ENCODE results near the gene GRK6. TPM values are rescaled to one million over a fixed set of nuclear protein-coding genes. Genes with fewer than 3 reads are reported as not detected.

The GRK6 gene
- total and polyA plus RNA-seq, 12 donors: 6.7 to 22.9 (median 15.2) TPM

DNA sequence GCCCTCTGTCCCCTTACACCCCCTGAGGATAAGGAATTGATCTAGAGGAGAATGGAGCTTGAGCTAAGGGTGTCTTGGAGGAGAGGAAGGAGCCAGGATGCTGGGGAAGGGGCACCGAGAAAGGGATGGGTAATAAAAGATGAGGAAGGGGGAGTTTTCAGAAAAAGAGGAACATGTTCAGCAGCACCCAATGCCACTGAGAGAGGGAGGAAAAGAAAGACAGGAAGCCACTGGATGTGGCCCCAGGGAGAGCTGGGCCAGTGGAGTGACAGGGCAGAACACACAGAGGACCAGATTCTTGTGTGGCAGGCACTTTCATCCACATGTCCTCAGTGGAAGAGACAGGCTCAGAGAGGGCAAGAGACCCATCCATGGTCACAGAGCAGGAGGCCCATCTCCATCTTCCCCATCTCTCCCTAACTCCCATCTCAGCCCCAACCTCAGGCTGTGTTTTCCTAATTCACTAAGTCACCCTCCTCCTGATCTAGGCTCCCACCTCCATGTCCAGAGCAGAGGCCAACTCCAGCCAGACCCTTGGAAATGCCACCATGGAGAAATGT lies 33.2 kb upstream of the GRK6 start:
- H3K4me3 ChIP-seq: no peak overlapping the region
- 75 to 93% methylated on average over 1 of the region's 1 CpG for WGBS, 2 donors
- ATAC-seq: no peak
- no peaks in the 10 kb centered on the region for H3K9me3 ChIP-seq
- H3K4me1 ChIP-seq: peaks cover 0 to 30% (median 0%) of the 10 kb centered on the region in 9 donors
- DNase-seq: no peak
- peaks cover 0 to 52% (median 36%) of the 10 kb centered on the region in 7 donors for H3K27me3 ChIP-seq
- TF ChIP-seq, protein P1, sequence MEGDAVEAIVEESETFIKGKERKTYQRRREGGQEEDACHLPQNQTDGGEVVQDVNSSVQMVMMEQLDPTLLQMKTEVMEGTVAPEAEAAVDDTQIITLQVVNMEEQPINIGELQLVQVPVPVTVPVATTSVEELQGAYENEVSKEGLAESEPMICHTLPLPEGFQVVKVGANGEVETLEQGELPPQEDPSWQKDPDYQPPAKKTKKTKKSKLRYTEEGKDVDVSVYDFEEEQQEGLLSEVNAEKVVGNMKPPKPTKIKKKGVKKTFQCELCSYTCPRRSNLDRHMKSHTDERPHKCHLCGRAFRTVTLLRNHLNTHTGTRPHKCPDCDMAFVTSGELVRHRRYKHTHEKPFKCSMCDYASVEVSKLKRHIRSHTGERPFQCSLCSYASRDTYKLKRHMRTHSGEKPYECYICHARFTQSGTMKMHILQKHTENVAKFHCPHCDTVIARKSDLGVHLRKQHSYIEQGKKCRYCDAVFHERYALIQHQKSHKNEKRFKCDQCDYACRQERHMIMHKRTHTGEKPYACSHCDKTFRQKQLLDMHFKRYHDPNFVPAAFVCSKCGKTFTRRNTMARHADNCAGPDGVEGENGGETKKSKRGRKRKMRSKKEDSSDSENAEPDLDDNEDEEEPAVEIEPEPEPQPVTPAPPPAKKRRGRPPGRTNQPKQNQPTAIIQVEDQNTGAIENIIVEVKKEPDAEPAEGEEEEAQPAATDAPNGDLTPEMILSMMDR (IDR thresholded peaks at IDR 0.05): no peak
- H3K27ac ChIP-seq: no peak overlapping the region
- H3K36me3 ChIP-seq: no peaks in the 10 kb centered on the region
- intact Hi-C loops (cut with DNase I): loop anchor here in 4 of 10 donors (5.0 kb wide), 3 partner anchors 59 to 109 kb away; no protein-coding TSS in a partner anchor

DNA sequence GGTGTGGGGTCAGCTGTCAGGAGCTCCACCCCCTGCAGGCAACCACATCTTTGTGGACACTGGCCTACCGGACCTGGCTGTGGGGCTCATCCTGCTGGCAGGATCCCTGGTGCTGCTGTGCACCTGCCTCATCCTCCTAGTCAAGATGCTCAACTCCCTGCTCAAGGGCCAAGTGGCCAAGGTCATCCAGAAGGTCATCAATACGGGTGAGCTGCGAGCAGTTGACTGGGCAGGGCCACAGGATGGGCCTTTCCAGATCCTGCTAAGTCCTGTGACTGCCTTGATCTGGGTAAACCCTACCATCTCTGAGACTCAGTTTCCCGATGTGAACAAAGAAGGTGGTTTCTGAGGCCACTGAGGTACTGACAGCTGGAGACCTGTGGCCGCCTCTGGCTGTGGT lies 32.5 kb upstream of the GRK6 start:
- Histone ChIP-seq H3K9me3 (no peaks in the 10 kb centered on the region), H3K27me3 (peaks cover 0 to 56% (median 41%) of the 10 kb centered on the region in 7 donors), H3K27ac (no peak overlapping the region), H3K4me3 (no peak overlapping the region), H3K4me1 (peaks cover 0 to 23% (median 0%) of the 10 kb centered on the region in 9 donors), H3K36me3 (no peaks in the 10 kb centered on the region)
- 56 to 78% methylated on average over 5 of the region's 5 CpGs for WGBS, 2 donors
- TF ChIP-seq, protein P1 (IDR thresholded peaks at IDR 0.05): no peak
- ATAC-seq (no peak), DNase-seq (no peak)
- intact Hi-C loops (cut with DNase I): loop anchor here in 4 of 10 donors (5.0 kb wide), 3 partner anchors 58 to 108 kb away; no protein-coding TSS in a partner anchor

DNA sequence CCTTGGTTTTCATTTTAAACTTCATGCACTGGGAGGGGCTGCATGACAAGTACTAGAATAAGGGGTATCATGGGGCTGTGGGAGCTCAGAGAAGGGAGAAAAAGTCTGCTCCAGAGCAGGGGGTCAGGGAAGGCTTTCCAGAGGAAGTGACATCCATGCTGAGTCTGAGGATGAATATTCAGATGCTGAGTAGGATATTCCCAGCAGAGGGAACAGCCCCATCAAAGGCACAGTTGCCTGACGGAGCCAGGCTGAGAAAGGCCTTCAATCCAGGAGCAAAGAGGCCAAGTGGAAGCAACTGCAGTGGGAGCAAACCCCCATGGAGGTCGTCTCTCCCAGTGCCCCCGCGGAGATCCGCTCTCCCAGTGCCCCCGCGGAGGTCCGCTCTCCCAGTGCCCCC lies 30.4 kb upstream of the GRK6 start:
- peaks cover 6 to 13% (median 10%) of the 10 kb centered on the region in 9 donors for H3K4me1 ChIP-seq
- no peak overlapping the region for H3K27ac ChIP-seq
- no peaks in the 10 kb centered on the region for H3K9me3 ChIP-seq
- 31 to 46% methylated on average over 2 to 6 of the region's 8 CpGs for WGBS, 2 donors
- H3K36me3 ChIP-seq: no peaks in the 10 kb centered on the region
- DNase-seq (no peak), ATAC-seq (no peak)
- TF ChIP-seq, protein P1 (IDR thresholded peaks at IDR 0.05): no peak
- peaks cover 19 to 68% (median 58%) of the 10 kb centered on the region in 7 donors for H3K27me3 ChIP-seq
- H3K4me3 ChIP-seq: no peak overlapping the region
- intact Hi-C loops (cut with DNase I): no loop called here

DNA sequence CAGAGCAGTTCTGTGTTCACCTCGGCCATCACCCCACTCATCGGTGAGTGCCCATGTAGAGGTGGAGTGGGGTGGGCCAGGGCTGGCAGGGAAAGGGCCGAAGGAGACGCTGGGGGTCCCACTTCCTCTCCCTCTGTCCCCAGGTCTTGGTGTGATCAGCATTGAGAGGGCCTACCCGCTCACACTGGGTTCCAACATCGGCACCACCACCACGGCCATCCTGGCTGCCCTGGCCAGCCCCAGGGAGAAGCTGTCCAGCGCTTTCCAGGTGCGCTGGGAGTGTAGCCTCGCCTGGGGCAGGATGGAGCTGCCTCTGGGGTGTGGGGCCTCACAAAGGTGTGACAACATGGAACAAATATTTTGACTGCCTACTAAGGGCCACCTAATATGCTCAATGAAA lies 29.7 kb upstream of the GRK6 start:
- ATAC-seq: no peak
- no peak for DNase-seq
- no peak overlapping the region for H3K27ac ChIP-seq
- no peaks in the 10 kb centered on the region for H3K9me3 ChIP-seq
- 87 to 92% methylated on average over 10 of the region's 10 CpGs for WGBS, 2 donors
- no peak overlapping the region for H3K4me3 ChIP-seq
- H3K36me3 ChIP-seq: no peaks in the 10 kb centered on the region
- intact Hi-C loops (cut with DNase I): no loop called here
- H3K27me3 ChIP-seq: peaks cover 20 to 75% (median 65%) of the 10 kb centered on the region in 7 donors
- peaks cover 6 to 13% (median 10%) of the 10 kb centered on the region in 9 donors for H3K4me1 ChIP-seq
- TF ChIP-seq, protein P1 (IDR thresholded peaks at IDR 0.05): no peak

All from heart right ventricle (tissue), 16 donors.